ENCODE data around the gene GPRC5C. TPM values are rescaled to one million over a fixed set of nuclear protein-coding genes. Genes with fewer than 3 reads are reported as not detected.

GPRC5C gene
- total RNA-seq, 1 donor from 2014 or later = 56.4 TPM

DNA sequence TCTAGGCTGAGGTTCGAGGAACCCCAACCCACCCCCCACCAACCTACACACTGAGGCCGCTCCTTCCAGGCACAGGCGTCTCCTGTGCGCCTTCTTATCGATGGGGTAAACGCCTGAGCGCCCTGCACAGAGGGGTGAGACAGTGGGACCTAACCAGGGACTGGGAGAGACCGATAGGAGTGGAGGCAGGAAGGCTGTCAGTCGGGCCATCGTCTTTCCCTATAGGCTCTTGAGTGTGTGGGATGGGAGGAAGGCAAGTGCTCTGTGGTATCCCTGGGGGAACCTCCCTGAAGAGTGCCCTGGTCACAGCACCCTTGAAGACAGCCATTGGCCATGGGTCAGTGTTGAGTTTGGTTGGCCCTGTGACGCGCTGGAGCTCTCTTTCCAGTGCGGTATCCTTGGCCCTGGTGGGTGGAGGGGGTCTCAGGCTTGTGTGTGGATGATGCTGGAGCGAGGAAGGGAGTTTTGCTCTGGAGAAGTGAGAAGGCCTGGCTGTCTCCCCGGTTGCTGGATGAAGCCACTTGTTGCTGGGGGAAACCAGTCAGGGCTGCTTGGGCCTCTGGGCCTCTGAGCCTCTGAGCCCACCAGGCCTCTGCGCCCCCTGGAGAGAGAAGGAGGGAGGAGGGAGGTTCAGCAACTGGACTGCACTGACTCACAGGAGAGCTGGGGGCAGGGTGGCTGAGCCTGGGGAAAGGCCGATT lies 1.7 kb downstream of the GPRC5C start:
- peaks cover 48% of the 10 kb centered on the region for H3K4me1 Mint-ChIP-seq (ENCODE audit: unreplicated experiment)
- no peaks in the 10 kb centered on the region for H3K9me3 Mint-ChIP-seq (ENCODE audit: unreplicated experiment)
- no peaks in the 10 kb centered on the region for H3K27me3 Mint-ChIP-seq (ENCODE audit: unreplicated experiment)
- peak overlapping the region; percentile 67 for H3K4me3 Mint-ChIP-seq (ENCODE audit: unreplicated experiment)
- TF ChIP-seq, protein P1, sequence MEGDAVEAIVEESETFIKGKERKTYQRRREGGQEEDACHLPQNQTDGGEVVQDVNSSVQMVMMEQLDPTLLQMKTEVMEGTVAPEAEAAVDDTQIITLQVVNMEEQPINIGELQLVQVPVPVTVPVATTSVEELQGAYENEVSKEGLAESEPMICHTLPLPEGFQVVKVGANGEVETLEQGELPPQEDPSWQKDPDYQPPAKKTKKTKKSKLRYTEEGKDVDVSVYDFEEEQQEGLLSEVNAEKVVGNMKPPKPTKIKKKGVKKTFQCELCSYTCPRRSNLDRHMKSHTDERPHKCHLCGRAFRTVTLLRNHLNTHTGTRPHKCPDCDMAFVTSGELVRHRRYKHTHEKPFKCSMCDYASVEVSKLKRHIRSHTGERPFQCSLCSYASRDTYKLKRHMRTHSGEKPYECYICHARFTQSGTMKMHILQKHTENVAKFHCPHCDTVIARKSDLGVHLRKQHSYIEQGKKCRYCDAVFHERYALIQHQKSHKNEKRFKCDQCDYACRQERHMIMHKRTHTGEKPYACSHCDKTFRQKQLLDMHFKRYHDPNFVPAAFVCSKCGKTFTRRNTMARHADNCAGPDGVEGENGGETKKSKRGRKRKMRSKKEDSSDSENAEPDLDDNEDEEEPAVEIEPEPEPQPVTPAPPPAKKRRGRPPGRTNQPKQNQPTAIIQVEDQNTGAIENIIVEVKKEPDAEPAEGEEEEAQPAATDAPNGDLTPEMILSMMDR (IDR thresholded peaks at IDR 0.05) = no peak
- peak overlapping the region; percentile 87 for H3K27ac Mint-ChIP-seq (ENCODE audit: unreplicated experiment)
- DNase-seq (ENCODE audit: extremely low spot score, unreplicated experiment) = no peak
- peaks cover 4% of the 10 kb centered on the region for H3K36me3 Mint-ChIP-seq (ENCODE audit: unreplicated experiment)

DNA sequence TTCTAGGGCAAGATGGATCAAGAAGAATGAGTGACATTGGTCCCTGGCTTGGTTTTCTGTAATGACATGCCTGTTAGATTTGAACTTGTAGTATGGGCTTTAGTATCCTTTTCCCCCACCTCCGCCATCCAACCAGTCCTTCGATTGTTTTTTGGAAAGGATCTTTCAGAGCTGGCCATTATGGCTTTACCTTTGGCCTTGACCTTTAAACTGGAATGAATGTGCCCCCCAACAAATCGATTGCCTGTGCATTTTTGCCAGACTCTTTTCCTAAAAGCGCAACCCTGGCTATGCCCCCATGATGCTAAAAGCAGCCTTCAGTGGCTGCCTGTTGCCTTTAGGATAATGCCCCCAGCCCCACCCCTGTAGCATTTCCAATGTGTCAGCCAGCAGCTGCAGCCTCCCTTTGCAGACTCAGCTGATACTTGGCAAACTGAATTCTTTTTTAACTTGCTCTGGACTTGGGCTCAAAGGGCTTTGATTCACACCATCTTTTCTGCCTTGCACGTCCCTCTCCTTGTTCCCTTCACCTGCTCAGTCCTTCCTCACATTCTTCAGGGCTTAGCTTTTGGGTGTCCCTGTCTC lies 4.0 kb downstream of the GPRC5C start:
- no peak for DNase-seq (ENCODE audit: extremely low spot score, unreplicated experiment)
- peaks cover 18% of the 10 kb centered on the region for H3K36me3 Mint-ChIP-seq (ENCODE audit: unreplicated experiment)
- no peaks in the 10 kb centered on the region for H3K9me3 Mint-ChIP-seq (ENCODE audit: unreplicated experiment)
- peaks cover 35% of the 10 kb centered on the region for H3K4me1 Mint-ChIP-seq (ENCODE audit: unreplicated experiment)
- no peak overlapping the region for H3K27ac Mint-ChIP-seq (ENCODE audit: unreplicated experiment)
- no peak overlapping the region for H3K4me3 Mint-ChIP-seq (ENCODE audit: unreplicated experiment)
- TF ChIP-seq, protein P1 (IDR thresholded peaks at IDR 0.05) = no peak
- H3K27me3 Mint-ChIP-seq (ENCODE audit: unreplicated experiment) = no peaks in the 10 kb centered on the region

DNA sequence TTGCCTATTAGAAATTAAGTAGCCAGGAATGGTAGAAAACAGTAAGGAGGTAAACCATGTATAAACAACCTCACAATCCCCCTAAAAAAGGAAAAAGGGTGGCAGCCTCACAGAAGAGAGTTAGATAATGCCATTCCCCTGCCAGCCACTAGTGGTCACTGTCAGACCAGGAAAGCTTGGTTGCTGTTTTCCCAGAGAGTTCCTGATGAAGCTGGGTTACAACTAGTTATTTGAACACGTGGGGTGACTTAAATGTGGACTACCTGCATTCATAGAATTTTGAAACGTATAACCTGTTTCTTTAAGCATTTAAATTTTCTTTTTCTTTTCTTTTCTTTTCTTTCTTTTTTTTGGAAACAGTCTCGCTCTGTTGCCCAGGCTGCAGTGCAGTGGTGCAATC lies 5.8 kb downstream of the GPRC5C start:
- Mint-ChIP-seq H3K27me3 (ENCODE audit: unreplicated experiment) (no peaks in the 10 kb centered on the region), H3K36me3 (ENCODE audit: unreplicated experiment) (peaks cover 20% of the 10 kb centered on the region), H3K27ac (ENCODE audit: unreplicated experiment) (no peak overlapping the region), H3K4me1 (ENCODE audit: unreplicated experiment) (peaks cover 33% of the 10 kb centered on the region), H3K4me3 (ENCODE audit: unreplicated experiment) (no peak overlapping the region), H3K9me3 (ENCODE audit: unreplicated experiment) (no peaks in the 10 kb centered on the region)
- DNase-seq (ENCODE audit: extremely low spot score, unreplicated experiment) = no peak
- TF ChIP-seq, protein P1 (IDR thresholded peaks at IDR 0.05) = peak; percentile 59

DNA sequence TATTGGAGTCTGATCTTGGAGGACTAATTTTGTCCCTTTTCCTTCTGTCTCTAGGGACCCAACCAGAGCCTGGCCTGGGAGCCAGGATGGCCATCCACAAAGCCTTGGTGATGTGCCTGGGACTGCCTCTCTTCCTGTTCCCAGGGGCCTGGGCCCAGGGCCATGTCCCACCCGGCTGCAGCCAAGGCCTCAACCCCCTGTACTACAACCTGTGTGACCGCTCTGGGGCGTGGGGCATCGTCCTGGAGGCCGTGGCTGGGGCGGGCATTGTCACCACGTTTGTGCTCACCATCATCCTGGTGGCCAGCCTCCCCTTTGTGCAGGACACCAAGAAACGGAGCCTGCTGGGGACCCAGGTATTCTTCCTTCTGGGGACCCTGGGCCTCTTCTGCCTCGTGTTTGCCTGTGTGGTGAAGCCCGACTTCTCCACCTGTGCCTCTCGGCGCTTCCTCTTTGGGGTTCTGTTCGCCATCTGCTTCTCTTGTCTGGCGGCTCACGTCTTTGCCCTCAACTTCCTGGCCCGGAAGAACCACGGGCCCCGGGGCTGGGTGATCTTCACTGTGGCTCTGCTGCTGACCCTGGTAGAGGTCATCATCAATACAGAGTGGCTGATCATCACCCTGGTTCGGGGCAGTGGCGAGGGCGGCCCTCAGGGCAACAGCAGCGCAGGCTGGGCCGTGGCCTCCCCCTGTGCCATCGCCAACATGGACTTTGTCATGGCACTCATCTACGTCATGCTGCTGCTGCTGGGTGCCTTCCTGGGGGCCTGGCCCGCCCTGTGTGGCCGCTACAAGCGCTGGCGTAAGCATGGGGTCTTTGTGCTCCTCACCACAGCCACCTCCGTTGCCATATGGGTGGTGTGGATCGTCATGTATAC lies 8.0 kb downstream of the GPRC5C start:
- no peak overlapping the region for H3K27ac Mint-ChIP-seq (ENCODE audit: unreplicated experiment)
- H3K36me3 Mint-ChIP-seq (ENCODE audit: unreplicated experiment) = peaks cover 20% of the 10 kb centered on the region
- DNase-seq (ENCODE audit: extremely low spot score, unreplicated experiment) = no peak
- H3K27me3 Mint-ChIP-seq (ENCODE audit: unreplicated experiment) = no peaks in the 10 kb centered on the region
- TF ChIP-seq, protein P1 (IDR thresholded peaks at IDR 0.05) = no peak
- H3K4me3 Mint-ChIP-seq (ENCODE audit: unreplicated experiment) = no peak overlapping the region
- H3K4me1 Mint-ChIP-seq (ENCODE audit: unreplicated experiment) = peaks cover 38% of the 10 kb centered on the region
- no peaks in the 10 kb centered on the region for H3K9me3 Mint-ChIP-seq (ENCODE audit: unreplicated experiment)

DNA sequence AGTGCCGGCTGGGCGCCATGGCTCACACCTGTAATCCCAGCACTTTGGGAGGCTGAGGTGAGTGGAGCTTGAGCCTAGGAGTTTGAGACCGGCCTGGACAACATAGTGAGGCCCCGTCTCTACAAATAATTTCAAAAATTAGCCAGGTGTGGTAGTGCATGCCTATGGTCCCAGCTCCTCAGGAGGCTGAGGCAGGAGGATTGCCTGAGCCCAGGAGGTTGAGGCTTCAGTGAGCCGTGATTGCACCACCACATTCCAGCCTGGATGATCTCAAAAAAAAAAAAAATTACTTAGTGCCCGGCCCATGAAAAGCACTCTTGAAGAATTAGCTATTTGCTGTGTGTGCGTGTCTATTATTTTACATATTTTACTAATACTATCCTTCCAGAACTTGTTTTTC lies 9.6 kb downstream of the GPRC5C start:
- Mint-ChIP-seq H3K4me3 (ENCODE audit: unreplicated experiment) (no peak overlapping the region), H3K4me1 (ENCODE audit: unreplicated experiment) (peaks cover 28% of the 10 kb centered on the region), H3K9me3 (ENCODE audit: unreplicated experiment) (no peaks in the 10 kb centered on the region), H3K27me3 (ENCODE audit: unreplicated experiment) (no peaks in the 10 kb centered on the region), H3K36me3 (ENCODE audit: unreplicated experiment) (peaks cover 20% of the 10 kb centered on the region), H3K27ac (ENCODE audit: unreplicated experiment) (no peak overlapping the region)
- DNase-seq (ENCODE audit: extremely low spot score, unreplicated experiment) = no peak
- TF ChIP-seq, protein P1 (IDR thresholded peaks at IDR 0.05) = no peak
